MCF 10A (cell line): ENCODE results near the gene DNLZ. TPM values are rescaled to one million over a fixed set of nuclear protein-coding genes. Genes with fewer than 3 reads are reported as not detected.
A peak's percentile ranks its signal among the peaks of the same experiment; 100 is the strongest.

Experiments used
- BruUV-seq: library from RNA; stranded (reverse); fragments of 400-500 nt; replicated peaks from 2 replicates; lab custom pipeline; 2021; lab: Mats Ljungman, UMichigan
- CTCF ChIA-PET: fragments of 300-600 bp; sonication (Branson Sonifier 250); formaldehyde crosslinking; extraction: SDS; loops from one replicate; lab custom pipeline; 2021; ENCODE audit warnings: antibody characterized with exemption, inconsistent platforms; lab: Yijun Ruan, JAX
- POLR2A ChIA-PET: fragments of 300-600, 350-650 bp; sonication (Branson Sonifier 250); formaldehyde crosslinking; extraction: SDS; loops from one replicate; lab custom pipeline; 2020; ENCODE audit warnings: antibody characterized with exemption, inconsistent platforms; lab: Yijun Ruan, JAX
- DNase-seq: peaks from one replicate; pipeline ENCODE4 v3.0.0-alpha.2; 2018; ENCODE audit not compliant: unreplicated experiment
- H3K27ac Mint-ChIP-seq: one replicate; pipeline ENCODE4 v1.8.0; 2022; ENCODE audit warnings: mild to moderate bottlenecking, low read depth, mixed read lengths; ENCODE audit not compliant: unreplicated experiment
- H3K27me3 Mint-ChIP-seq: one replicate; pipeline ENCODE4 v1.8.0; 2022; ENCODE audit warnings: mixed read lengths; ENCODE audit not compliant: insufficient read depth, unreplicated experiment
- H3K36me3 Mint-ChIP-seq: one replicate; pipeline ENCODE4 v1.8.0; 2022; ENCODE audit warnings: mild to moderate bottlenecking, moderate library complexity, mixed read lengths; ENCODE audit not compliant: insufficient read depth, unreplicated experiment
- H3K4me1 Mint-ChIP-seq: one replicate; pipeline ENCODE4 v1.8.0; 2022; ENCODE audit warnings: mixed read lengths; ENCODE audit not compliant: insufficient read depth, unreplicated experiment
- H3K4me3 Mint-ChIP-seq: one replicate; pipeline ENCODE4 v1.8.0; 2022; ENCODE audit warnings: mild to moderate bottlenecking, moderate library complexity, mixed read lengths; ENCODE audit not compliant: unreplicated experiment
- H3K9me3 Mint-ChIP-seq: one replicate; pipeline ENCODE4 v1.8.0; 2022; ENCODE audit warnings: mixed read lengths; ENCODE audit not compliant: unreplicated experiment
- intact Hi-C: fragments of 100-400 bp; cut with micrococcal nuclease; formaldehyde crosslinking; loops from 2 replicates; pipeline ENCODE4 v1.14.1; 2022
- total RNA-seq: library from RNA; stranded (reverse); gene quantifications from 2 replicates; pipeline ENCODE4 v1.2.3, GENCODE V29; 2022
- TF ChIP-seq, protein P1 (sequence below): fragments of 200-600 bp; IDR thresholded peaks from one replicate; pipeline ENCODE4 v1.8.0; 2022; ENCODE audit warnings: antibody characterized with exemption, mild to moderate bottlenecking; ENCODE audit not compliant: unreplicated experiment

Gene DNLZ
- total RNA-seq, 1 experiment from 2014 or later, result 30.5 TPM

DNA sequence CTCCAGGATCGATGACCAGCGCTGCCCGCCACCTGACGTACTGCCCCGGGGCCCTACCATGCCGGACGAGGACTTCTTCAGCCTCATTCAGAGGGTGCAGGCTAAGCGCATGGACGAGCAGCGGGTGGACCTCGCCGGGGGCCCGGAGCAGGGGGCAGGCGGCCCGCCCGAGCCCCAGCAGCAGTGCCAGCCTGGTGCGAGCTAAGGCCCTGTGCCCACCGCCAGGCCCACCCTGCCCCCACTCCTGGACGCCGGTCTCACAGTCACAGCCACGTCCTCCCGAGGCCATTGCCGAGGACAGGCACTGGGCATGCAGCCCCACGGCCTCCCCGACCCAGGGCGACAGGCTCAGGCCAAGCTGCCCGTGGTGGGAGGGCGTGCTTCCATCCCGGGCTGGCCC, 5.5 kb downstream of the DNLZ start:
- H3K27me3 Mint-ChIP-seq, result no peaks in the 10 kb centered on the region
- no peak overlapping the region for H3K4me3 Mint-ChIP-seq
- DNase-seq, result no peak
- POLR2A ChIA-PET, result no interaction called here
- no TSS peak for BruUV-seq
- H3K27ac Mint-ChIP-seq, result no peak overlapping the region
- H3K9me3 Mint-ChIP-seq, result no peaks in the 10 kb centered on the region
- intact Hi-C loops, result no loop called here
- peaks cover 5% of the 10 kb centered on the region for H3K4me1 Mint-ChIP-seq
- TF ChIP-seq, protein P1, sequence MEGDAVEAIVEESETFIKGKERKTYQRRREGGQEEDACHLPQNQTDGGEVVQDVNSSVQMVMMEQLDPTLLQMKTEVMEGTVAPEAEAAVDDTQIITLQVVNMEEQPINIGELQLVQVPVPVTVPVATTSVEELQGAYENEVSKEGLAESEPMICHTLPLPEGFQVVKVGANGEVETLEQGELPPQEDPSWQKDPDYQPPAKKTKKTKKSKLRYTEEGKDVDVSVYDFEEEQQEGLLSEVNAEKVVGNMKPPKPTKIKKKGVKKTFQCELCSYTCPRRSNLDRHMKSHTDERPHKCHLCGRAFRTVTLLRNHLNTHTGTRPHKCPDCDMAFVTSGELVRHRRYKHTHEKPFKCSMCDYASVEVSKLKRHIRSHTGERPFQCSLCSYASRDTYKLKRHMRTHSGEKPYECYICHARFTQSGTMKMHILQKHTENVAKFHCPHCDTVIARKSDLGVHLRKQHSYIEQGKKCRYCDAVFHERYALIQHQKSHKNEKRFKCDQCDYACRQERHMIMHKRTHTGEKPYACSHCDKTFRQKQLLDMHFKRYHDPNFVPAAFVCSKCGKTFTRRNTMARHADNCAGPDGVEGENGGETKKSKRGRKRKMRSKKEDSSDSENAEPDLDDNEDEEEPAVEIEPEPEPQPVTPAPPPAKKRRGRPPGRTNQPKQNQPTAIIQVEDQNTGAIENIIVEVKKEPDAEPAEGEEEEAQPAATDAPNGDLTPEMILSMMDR, result no peak
- H3K36me3 Mint-ChIP-seq, result peaks cover 13% of the 10 kb centered on the region
- CTCF ChIA-PET, result no interaction called here

DNA sequence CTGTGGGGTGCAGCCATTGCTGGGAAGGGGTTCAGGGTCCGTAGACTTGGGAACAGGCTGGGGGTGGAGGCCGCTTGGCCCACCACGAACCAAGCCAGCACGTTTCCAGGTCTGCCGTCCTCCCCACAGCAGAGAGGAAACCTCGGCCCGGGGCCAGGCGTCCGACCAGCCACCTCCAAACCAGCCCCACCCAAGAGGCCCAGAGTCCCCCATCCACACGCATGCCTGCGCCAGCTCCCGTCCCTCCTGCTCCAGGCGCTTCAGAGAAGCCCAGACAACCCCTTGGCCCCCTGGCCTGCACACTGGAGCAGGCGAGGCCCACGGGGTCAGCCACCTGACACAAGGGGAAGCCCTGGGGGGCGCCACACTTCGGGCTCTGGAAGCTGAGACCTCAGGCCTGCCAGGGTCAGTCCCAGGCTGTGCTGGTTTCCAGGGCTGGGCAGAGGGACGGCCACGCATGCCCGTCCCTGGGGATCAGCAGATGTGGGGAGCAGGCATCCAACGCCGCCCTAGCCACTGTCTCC, 6.3 kb downstream of the DNLZ start:
- no TSS peak for BruUV-seq
- CTCF ChIA-PET, result no interaction called here
- TF ChIP-seq, protein P1, result no peak
- DNase-seq, result no peak
- H3K4me1 Mint-ChIP-seq, result peaks cover 5% of the 10 kb centered on the region
- H3K4me3 Mint-ChIP-seq, result no peak overlapping the region
- H3K36me3 Mint-ChIP-seq, result peaks cover 8% of the 10 kb centered on the region
- POLR2A ChIA-PET, result no interaction called here
- H3K9me3 Mint-ChIP-seq, result no peaks in the 10 kb centered on the region
- intact Hi-C loops, result no loop called here
- no peak overlapping the region for H3K27ac Mint-ChIP-seq
- no peaks in the 10 kb centered on the region for H3K27me3 Mint-ChIP-seq

DNA sequence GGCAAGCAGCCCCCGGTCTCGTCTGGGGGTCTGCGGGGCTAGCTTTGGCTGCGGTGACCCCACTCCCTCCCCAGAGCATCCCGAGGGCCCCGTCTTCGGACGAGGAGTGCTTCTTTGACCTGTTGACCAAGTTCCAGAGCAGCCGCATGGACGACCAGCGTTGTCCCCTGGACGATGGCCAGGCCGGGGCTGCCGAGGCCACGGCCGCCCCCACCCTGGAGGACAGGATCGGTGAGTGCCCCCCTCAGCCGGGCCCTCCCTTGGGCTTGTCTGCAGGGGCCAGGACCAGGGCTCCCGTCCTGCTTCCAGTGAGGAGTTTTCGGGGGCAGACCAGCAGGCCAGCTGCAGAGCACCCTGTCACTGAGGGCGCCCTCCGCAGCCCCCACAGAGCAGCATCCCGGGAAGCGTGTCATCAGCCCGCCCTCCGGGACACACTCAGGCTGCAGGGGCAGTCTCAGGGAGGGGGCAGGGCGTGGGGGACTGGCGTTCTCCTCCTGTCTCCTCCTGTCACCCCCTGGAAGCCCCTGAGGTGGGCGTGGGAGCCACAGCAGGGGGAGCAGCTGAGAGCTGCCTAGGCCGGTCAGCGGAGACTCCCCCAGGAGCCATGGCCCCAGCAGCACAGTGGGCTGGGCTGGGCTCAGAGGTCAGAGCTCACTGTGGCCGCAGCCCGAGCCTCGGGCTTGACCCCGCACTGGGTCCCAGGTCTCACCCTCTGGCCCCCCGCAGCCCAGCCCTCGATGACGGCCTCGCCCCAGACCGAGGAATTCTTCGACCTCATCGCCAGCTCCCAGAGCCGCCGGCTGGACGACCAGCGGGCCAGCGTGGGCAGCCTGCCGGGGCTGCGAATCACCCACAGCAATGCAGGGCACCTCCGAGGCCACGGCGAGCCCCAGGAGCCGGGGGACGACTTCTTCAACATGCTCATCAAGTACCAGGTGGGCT, 7.7 kb downstream of the DNLZ start:
- peaks cover 5% of the 10 kb centered on the region for H3K4me1 Mint-ChIP-seq
- no TSS peak for BruUV-seq
- POLR2A ChIA-PET, result interaction anchor here (0.6 kb wide), 1 partner anchor 451 kb away, joined by 3 read pairs; no protein-coding TSS in a partner anchor
- no peak for DNase-seq
- intact Hi-C loops, result no loop called here
- CTCF ChIA-PET, result interaction anchor here (0.5 to 0.6 kb wide), 2 partner anchors 15 to 16 kb away, joined by 3 read pairs; no protein-coding TSS in a partner anchor
- H3K36me3 Mint-ChIP-seq, result peaks cover 8% of the 10 kb centered on the region
- H3K9me3 Mint-ChIP-seq, result no peaks in the 10 kb centered on the region
- no peaks in the 10 kb centered on the region for H3K27me3 Mint-ChIP-seq
- no peak overlapping the region for H3K27ac Mint-ChIP-seq
- TF ChIP-seq, protein P1, result no peak
- no peak overlapping the region for H3K4me3 Mint-ChIP-seq

GRCh38 chr9:136354592-136355085, 8.9 kb downstream of the DNLZ start:
- DNase-seq, result peak; percentile 31
- ChIA-PET POLR2A (interaction anchor here (1.0 to 1.6 kb wide), 2 partner anchors 9 to 14 kb away, joined by 4 read pairs; partner anchors contain the start of gene DNLZ), CTCF (interaction anchor here (0.6 kb wide), 1 partner anchor 39 kb away, joined by 4 read pairs; no protein-coding TSS in a partner anchor)
- Mint-ChIP-seq H3K9me3 (no peaks in the 10 kb centered on the region), H3K27ac (peak overlapping the region; percentile 54), H3K4me3 (no peak overlapping the region), H3K36me3 (peaks cover 8% of the 10 kb centered on the region), H3K27me3 (no peaks in the 10 kb centered on the region), H3K4me1 (peaks cover 5% of the 10 kb centered on the region)
- TF ChIP-seq, protein P1, result no peak
- no TSS peak for BruUV-seq
- intact Hi-C loops, result no loop called here
